Hematopoietic multipotent progenitor cell treated with erythropoietin and hydrocortisone succinate and interleukin-3 and kit ligand, for 4 days (in vitro differentiated cells): ENCODE measurements around the gene GSK3A.

ENCODE experiments used
- DNase-seq: peaks from one replicate; pipeline ENCODE4 v3.0.0-alpha.2; 2015

GSK3A gene

DNA sequence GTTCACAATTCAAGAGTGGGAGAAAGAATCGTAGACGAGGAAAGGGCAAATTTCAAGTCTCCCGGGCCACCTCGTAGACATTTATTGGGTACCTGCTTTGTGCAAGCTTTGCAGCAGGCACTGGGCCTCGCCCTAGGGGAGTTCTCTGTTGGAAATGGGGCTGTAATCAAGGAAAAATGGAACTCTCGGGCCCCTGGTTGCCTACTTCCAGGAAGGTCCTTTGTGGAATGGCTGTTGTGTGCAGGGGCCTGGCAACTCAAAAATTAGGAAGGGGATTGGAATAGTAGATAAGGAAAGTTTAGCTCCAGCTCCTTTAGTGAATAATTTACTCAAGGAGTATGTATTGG lies 21.7 kb downstream of the GSK3A start:
- DNase-seq, result no peak

DNA sequence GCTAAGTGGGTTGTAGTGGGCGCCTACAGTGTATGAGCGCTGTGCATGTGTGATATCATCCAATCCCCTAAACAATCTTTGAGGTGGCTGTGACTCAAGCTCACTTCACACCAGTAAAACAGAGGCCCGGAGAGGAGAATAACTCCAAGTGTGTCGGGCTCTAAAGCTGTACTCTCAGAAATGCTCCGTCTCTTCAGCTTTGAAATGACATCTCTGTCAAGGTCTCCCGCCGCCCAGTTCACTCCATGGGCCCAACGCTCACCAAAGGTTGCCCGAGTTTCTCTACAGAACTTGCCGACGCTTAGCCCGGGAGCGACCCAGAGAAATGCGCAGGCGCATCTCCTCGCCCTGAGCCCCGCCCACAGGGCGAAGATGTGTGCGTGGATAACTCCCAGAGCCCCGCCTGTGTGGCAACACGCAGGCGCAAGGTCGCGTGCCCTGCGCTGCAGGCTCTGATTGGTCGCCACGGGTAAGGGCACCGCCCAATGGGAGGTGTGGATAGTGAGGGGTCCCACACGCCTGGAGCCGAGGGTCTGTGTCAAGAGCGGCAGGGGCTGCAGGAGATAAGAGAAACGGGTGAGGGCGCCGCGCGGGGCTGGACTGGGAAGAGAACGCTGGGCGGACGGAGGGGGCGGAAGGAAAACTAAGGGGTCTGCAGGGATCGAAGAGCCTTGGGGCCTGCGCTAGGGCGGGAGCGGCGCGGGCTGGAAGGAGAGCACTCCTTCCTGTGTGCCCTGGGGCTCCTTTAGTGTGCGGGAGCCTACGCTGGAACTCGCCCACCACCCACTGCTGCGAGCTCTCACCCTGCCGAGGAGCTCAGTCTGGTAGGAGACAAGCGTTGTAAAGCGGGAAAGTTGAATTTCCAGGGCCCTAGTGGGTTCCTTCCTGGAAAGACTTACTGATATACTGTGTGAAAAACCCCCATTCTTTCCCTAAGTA lies 22.3 kb downstream of the GSK3A start, which contains the start of gene ZNF526:
Gene ZNF526, plus strand, starts transcription at position 501 of the 939 bp plus-strand sequence. CDS start 4,092 bp downstream, outside the sequence.
- DNase-seq, result peak; percentile 99

DNA sequence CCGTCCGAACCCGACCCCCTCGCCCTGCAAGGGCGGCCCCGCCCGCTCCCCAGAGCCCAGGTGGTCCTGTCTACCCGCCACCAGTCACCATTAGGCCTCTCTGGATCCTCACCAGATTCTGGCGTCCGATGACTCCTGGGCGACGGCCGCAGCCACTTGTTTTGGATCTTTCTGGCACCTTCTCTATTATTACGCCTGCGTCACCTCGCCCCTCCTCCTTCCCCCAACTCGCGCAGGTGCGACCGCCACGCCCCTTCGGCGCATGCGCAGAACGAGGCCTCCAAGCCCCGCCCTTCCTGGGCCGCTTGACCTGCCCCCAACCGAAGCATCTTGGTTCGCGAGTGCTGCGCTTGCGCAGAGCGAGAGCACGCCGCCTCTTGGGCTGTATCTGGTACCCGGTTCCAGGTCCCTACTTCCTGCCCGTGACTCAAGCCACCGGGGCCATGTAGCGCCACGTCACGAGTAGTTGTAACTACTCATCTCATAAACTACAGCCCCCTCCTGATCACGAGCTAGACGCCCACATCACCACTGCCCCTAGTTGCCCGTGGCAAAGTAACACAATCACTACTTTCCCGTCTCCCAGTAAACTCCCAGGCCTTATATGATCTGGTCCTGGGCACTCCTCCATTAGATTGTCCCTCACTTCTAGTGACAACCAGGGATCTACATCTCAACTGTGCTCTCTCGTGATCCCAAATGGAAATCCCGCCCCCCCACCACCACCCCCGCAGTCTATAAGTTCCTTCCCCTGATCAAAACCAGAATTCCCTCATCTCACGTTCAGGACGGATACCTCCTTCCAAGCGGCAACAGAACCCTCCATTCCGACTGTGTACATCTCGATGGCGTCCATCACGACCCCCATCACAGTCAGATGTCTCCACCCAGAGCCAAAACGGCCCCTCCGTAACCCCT lies 24.6 kb downstream of the GSK3A start, which contains the start of gene DEDD2:
Gene DEDD2, minus strand, starts transcription at position 158 of the 918 bp plus-strand sequence. CDS start 670 bp downstream, outside the sequence.
- DNase-seq, result peak; percentile 98

DNA sequence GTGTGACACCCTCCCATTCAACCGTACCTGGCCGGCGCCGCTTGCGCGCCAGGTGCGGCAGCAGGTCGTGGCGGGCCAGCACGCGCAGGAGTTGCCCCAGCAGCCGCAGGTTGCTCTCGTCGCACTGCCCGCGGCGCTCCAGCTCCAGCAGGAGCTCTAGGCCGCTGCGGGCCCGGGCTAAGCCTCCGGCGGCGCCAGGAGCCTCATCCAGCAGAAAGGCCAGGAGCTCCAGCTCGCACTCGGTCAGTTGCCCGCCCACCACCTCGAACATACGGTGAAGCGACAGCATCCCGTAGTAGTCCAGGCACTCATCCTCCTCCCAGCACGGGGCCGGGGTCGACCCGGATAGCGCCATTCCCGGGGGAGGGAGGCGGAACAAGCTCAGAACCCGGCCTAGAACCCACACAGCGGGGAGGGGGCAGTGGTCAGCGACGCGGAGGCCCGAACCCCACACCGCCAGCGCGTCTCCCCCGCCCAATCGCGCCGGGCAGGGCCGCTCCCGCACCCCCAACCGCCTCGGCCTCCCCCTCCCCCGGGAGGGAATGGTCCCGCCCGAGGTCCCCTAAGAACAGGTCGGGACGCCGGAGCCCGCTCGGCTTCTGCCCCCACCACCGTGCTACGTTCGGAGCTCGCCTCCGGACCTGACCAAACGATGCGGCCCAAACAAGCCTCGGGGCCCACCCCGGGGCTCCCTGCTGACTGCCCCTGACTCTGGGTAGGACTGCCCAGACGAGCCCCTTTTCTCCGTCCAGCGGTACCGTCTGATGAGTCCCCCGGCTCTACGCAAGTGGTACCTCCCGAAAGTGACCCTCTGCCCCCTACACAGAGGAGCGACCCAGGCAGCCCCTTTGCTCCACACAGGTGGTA lies 25.5 kb downstream of the GSK3A start:
- peak; percentile 65 for DNase-seq

DNA sequence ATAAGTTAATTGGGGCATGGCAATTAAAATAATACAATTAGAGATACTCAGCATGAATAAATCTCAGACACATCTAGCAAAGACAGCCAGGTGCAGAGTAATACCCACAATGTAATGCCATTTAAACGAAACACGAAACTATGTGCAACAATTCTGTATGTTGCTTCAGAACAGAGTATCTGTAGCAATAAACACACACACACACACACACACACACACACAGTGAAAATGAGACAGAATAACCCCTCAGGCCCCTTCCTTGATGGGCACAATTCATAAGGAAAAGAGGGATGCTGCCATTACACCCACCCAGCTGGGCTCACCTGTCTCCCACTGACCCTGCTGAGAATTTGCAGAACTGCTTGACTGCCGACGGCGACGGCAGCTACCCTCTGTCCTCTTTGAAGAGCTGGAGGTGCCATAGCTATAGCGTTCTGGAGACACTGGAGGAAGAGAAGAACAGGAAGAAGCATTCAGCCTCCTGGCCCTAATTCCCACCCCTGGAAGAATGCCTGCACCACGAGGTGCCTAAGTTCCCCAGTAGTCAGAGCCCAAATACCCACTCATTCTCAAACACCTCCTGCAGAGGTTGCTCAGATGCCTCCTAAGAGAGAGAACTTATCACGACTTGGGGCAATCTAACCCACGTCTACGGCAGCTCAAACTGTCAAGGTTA lies 27.5 kb downstream of the GSK3A start:
- no peak for DNase-seq

DNA sequence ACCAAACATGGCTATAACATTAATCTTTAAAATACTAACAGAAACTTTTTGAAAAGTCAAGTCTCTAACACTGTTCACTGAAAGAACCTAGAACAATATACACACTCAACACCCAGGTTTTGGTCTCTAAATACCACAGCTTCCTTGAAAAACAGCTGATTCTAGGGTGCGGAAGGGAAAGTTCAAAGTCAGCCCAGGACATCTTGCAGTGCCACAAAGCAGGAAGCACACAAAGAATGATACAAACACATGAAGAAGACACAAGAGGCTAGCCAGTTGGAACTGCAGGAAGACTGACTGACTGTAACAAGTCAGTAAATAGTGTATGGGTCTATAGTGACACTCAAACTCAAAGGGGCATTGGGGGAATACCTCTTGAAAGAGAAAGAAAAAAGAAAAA lies 29.5 kb downstream of the GSK3A start:
- no peak for DNase-seq

DNA sequence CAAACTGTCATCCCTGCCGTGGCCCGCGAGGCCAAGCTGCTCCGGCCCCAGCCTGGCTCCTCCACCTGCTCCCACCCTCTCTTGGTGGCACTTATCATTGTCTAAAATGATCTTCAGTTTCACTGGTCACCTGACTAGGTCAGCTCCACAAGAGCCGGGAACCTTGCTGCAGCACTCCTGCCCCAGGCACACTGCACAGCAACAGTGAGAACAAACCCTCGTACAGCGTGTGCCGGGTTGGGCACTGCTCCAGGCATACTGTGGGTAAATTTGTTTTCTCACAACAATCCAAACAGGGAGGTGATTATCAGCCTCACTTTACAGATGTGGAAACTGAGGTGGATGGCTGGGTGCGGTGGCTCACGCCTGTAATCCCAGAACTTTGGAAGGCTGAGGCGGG lies 33.8 kb downstream of the GSK3A start:
- no peak for DNase-seq

DNA sequence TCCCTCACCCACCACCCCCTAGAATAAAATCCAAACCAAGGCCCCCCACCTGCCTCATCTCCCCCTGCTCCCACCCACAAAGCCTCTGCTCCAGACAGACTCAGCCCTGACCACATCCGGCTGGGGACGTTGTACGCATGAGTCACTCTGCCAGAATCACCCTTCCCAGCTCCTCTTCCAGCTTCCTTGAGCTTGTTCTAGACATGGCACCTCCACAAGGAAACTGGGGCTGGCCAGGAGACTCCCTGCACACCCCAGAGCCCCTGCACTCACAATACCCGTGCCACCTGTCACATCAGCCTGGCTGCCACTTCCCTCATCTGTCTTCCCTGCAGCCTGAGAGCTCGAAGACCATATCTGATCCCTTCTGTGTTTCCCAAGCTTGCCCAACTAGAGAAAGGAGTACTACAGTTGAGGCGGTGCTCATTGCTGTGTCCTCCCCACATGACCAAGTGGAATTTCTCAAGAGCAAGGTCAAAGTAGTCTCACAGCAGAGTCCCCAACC lies 34.6 kb downstream of the GSK3A start:
- DNase-seq, result peak; percentile 54

DNA sequence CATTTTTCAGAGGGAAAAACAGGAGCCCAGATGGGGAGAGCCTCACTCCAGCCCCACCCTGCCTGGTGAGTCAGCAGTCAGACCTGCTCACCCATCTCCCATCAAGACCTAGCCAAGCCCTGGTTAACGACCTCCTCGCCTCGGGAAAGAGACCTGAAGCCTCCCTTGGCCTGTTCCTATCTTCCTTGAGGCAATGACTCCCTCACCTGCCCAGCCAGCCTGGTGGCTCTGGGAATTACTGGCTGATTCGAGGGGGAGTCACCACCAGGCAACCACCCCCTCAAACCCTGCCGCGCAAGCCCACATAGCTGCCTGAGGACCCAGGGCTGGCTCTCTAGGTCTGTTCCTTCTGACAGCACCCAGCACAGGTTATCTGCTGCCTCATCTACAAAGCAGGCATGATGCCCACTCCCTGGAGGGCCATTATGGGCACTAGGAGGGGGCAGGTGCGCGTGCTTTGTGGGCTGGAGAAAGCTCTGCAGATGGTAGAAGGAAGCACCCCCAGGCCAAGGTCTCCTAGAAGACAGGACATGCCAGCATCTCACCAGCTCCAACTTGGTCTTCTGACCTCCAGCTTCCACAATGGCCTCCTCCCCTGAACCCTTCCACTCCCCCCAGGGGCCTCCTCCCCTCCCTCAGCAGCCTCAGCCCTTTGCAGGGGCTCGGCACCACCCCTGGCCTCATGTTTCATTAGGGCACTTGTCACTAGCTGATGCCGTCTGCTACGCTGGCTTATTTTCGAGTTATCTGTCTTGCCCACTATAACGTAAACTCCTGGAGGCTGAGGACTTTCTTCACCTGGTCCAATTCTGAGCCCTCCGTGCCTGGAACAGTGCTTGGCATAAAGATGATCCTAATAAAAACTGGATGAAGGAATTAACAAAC lies 35.3 kb downstream of the GSK3A start:
- DNase-seq, result no peak

DNA sequence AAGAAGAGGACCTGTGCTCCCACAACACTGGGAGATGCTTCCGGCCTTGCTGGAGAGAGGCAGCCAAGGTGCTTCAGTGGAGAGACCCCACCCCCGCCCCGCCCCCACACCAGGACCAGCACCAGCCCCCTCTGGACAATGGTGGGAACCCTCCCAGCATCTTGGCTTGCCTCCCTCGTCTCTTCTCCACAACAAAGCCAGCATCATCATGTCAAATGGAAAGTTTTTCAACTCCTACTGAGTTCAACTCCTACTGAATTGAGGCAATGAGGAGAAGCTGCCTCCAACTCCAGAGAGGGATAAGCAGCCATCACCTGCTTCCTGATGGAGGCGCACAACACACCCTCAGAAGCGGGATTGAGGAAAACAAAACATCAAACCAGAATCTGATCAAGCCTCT lies 37.7 kb downstream of the GSK3A start:
- DNase-seq, result no peak

DNA sequence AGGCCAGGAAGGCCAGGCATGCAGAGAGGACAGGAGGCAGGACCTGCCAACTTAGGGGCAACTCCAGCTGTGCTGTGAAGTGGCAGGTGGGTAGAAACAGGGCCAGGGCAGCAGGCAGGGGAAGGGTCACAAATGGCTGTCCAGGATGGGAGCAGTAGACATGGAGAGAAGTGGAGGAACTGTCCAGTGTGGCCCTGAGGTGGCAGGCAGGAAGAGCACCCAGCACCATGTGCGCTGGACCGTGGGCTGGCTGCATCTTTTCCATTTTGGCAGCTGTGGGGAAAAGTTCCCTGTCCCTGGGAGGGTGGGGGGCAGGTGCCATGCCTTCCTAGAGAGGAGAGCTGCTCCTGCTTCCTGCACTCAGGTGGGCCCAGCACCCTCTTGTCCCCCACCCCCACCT lies 38.7 kb downstream of the GSK3A start:
- DNase-seq, result no peak

DNA sequence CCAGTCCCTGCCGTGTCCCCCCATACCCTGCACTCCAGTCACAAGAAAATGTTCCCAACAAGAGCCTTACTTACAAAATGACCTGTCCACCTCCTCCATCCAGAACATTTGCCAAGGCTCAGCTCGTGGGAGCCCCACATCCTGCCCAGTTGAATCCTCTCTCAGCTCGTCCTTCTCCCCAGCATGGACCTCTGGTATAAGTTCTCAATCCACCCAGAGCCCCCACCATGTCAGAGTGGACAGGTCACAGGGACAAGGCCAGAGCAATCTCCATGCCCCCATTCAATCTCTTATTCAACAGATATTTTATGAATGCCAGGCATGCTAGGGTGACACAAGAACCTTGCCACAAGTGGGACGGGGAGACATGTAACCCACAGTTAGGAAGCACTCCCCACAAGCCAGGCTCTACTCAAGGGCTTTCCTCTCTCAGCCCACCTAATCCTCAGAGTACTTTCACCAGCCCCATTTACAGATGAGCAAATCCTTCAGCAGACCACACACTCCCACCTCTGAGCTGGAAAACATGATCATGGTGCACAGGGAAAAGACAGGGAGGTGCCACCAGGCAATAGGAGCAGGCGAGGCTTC lies 40.0 kb downstream of the GSK3A start:
- DNase-seq, result no peak

DNA sequence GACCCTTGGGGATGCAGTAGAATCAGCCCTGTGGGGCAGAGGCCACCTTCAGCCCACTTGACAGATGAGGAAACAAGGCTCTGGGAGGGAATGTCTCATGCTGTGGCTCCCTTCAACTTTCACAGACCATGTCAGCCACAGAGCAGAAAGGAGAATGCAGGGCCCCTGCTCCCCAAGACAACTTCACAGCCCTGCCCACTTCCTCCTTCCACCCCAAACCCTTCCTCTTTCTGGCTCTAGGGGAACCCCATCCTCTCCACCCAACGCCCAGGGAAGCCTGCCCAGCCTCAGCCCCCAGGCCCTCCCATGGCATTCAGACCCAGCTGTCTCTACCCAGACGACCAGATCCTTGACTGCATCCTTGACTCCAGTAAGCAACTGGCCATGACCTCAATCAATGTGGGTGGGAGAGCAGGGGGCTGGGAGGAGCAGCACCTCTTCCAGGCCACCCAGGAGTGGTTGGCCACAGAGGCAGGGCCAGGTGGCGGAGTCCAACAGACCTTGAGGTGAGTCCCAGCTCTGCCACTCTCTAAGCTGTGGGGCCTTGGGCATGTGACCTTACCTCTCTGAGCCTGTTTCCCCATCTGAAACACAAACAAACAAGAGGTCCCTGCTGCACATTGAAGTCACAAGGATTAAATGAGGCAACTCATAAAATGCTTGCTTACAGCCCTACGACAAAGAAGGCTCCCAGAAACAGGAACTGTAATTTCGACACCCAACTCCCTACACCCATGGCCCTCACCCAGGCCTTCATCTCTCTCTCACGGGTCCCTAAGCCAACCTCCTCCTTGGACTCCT lies 40.7 kb downstream of the GSK3A start:
- peak; percentile 83 for DNase-seq

DNA sequence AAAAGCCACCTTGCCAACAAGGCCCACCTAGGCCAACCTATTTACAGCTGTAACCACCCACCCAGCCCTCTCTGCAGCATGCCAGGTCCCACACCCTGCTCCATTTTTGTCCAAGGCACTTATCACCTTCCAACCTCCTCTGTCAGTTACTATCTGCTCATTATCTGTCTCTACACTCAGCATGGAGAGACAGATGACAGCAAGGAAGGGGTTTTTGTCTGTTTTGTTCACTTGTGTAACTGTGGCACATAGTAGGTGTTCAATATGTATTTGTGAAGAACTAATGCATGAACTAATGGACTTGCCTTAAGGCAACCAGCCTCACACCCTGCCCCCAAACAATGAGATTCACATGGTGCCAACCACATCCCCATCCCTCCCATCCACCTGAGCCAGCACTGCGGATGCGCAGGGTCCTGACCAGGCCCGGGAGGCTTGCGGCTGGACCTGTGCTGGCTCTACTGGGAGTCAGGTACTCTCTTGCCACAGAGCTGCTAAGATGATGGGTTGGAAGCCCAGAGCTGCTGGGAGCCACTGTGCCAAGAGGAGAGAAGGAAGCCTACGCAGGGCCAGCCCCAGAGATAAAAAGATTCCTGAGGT lies 42.2 kb downstream of the GSK3A start:
- no peak for DNase-seq

DNA sequence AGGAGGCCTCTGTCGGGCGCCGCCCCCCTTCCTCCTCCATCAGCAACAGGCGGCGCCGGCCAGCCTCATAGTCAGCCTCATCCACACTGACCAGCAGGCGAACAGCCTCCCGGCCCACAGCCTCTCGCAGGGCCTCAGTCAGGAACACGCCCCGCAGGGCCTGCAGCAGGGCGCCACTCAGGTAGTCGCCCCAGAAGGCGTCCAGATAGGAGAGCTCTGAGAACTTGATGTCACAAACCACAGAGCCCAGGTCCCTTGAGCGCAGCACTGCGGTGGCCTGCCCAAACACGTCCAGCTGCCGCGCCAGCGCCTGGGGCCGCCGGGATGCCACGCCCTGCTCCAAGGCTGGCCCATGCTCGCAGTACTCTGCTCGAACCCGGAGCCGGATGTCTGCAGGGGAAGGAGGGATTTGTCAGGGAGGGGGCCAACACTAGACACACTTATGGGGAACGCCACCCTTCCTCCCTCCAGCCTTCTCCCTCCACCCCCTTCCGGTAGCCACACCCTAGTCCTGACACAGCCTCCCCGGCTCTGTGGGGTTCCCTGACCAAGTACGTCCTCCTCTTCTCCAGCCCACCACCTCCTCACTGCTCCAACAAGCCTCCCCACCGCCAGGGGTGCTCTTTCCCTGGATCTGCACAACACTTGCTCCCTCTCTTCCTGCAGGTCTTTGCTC lies 42.8 kb downstream of the GSK3A start:
- peak; percentile 96 for DNase-seq

DNA sequence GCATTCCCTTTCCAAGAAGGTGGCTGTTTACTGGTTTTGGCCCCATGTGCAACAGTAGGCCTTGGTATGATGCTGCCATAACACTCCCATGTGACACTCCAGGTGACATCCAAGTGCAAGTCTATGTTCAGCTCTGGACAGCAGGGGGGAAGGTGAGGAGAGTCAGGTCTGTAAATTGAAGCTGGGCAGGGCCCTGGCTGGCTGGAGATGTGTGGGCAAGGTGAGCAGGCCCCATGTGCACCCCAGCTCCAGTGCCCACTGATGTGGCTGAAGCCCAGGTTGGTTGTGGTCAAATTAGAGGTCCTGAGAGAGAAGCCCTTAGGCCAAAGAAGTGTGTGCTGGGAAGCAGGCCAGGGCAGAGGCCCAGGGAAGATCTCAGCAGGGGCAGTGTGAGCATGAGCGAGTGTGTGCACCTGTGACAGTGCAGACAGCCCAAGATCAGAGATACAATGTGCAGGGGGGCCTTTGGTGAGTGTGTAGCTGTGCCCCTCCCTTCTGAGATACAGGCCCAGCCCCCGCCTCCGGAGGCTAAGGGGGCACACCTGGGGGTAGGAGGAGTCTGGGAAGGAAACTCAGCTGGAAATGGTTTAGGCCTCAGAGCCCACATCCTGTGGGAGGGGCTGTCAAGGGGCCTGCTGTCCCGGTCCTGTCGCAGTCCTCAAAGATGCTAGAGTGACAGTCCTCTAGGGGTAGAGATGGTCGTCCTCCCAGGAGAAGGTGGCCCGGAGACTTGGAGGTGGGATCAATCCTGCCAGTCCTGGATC lies 43.5 kb downstream of the GSK3A start:
- peak; percentile 80 for DNase-seq

DNA sequence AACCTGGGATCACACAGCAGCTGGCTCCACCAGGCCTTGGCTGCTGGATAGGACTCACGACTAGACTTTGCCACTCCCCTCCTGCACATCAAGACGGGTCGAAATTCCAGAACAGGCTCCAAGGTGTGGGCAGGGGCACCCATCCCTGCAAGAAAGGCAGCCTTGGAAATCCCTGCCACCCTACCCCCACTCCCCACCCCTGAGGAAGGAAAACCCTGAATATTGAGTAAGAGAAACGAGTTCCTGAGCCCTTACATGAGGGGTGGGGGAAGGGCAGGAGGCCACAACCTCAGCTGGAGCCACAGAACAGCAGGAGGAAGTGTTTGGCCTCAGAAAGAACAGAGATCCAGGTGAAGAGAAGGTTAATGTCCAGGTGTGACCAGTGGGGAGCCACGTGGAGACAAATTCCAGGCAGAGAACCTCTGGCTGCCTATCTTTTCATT lies 45.0 kb downstream of the GSK3A start:
- DNase-seq, result peak; percentile 71
